ENCODE measurements around the gene ADGRG7.

Gene ADGRG7

GRCh38 chr3:100703865-100704264 is 94.5 kb downstream of the ADGRG7 start:
- Histone ChIP-seq H3K36me3 (ENCODE audit: control insufficient read depth in 1 of 2, insufficient read depth in 2 of 2, low read length in 2 of 2) (no peaks in the 10 kb centered on the region), H2AFZ (ENCODE audit: insufficient read depth, low read length, poor library complexity) (no peak overlapping the region), H4K8ac (ENCODE audit: low read depth, low read length) (no peak overlapping the region), H3K79me1 (ENCODE audit: low read length) (peaks cover 2% of the 10 kb centered on the region), H3K27me3 (ENCODE audit: insufficient read depth, low read length) (no peaks in the 10 kb centered on the region), H2BK5ac (ENCODE audit: low read depth, low read length, poor library complexity) (no peak overlapping the region), H2BK120ac (ENCODE audit: insufficient read depth, low read length, poor library complexity) (no peak overlapping the region), H3K9me3 (ENCODE audit: insufficient read depth, low read depth, low read length) (no peaks in the 10 kb centered on the region), H4K12ac (ENCODE audit: low read depth, low read length) (no peak overlapping the region), H3K23ac (ENCODE audit: low read length) (no peak overlapping the region), H3K79me2 (ENCODE audit: control insufficient read depth, insufficient read depth, low read length, poor library complexity) (no peaks in the 10 kb centered on the region), H2BK12ac (ENCODE audit: low read length) (no peak overlapping the region), H3K4me3 (ENCODE audit: low read depth, low read length) (no peak overlapping the region), H3K9ac (ENCODE audit: low read length) (no peak overlapping the region), H3K4me1 (ENCODE audit: control insufficient read depth in 1 of 2, insufficient read depth in 2 of 2, low read length in 2 of 2) (no peaks in the 10 kb centered on the region), H4K91ac (ENCODE audit: low read depth, low read length) (no peak overlapping the region), H3K27ac (ENCODE audit: low read depth, low read length) (no peak overlapping the region), H3K14ac (ENCODE audit: low read length) (no peak overlapping the region), H3K4ac (ENCODE audit: low read depth, low read length) (no peak overlapping the region), H3K4me2 (ENCODE audit: low read length) (no peak overlapping the region), H3K18ac (ENCODE audit: low read length) (no peak overlapping the region), H2AK5ac (ENCODE audit: low read length) (no peak overlapping the region)
- DNase-seq: no peak
- WGBS (ENCODE audit: extremely low coverage, insufficient coverage, insufficient read length): no CpG with 5 or more reads among the region's 4 CpGs

- Histone ChIP-seq H3K27ac (ENCODE audit: low read depth, low read length) (no peak overlapping the region), H3K27me3 (ENCODE audit: insufficient read depth, low read length) (no peaks in the 10 kb centered on the region), H4K91ac (ENCODE audit: low read depth, low read length) (no peak overlapping the region), H2AFZ (ENCODE audit: insufficient read depth, low read length, poor library complexity) (no peak overlapping the region), H2BK120ac (ENCODE audit: insufficient read depth, low read length, poor library complexity) (no peak overlapping the region), H3K23ac (ENCODE audit: low read length) (no peak overlapping the region), H3K4ac (ENCODE audit: low read depth, low read length) (no peak overlapping the region), H4K12ac (ENCODE audit: low read depth, low read length) (no peak overlapping the region), H3K4me1 (ENCODE audit: control insufficient read depth in 1 of 2, insufficient read depth in 2 of 2, low read length in 2 of 2) (peaks cover 0 to 3% of the 10 kb centered on the region in 2 experiments), H3K9me3 (ENCODE audit: insufficient read depth, low read depth, low read length) (no peaks in the 10 kb centered on the region), H3K14ac (ENCODE audit: low read length) (no peak overlapping the region), H3K36me3 (ENCODE audit: control insufficient read depth in 1 of 2, insufficient read depth in 2 of 2, low read length in 2 of 2) (peaks cover 0 to 3% of the 10 kb centered on the region in 2 experiments), H3K4me3 (ENCODE audit: low read depth, low read length) (no peak overlapping the region), H3K79me2 (ENCODE audit: control insufficient read depth, insufficient read depth, low read length, poor library complexity) (peaks cover 16% of the 10 kb centered on the region), H3K18ac (ENCODE audit: low read length) (no peak overlapping the region), H2BK5ac (ENCODE audit: low read depth, low read length, poor library complexity) (no peak overlapping the region), H3K4me2 (ENCODE audit: low read length) (no peak overlapping the region), H2BK12ac (ENCODE audit: low read length) (no peak overlapping the region), H3K9ac (ENCODE audit: low read length) (no peak overlapping the region), H4K8ac (ENCODE audit: low read depth, low read length) (no peak overlapping the region), H2AK5ac (ENCODE audit: low read length) (no peak overlapping the region), H3K79me1 (ENCODE audit: low read length) (peaks cover 9% of the 10 kb centered on the region)
- peak; percentile 42 to 82 for DNase-seq
- no CpG with 5 or more reads among the region's 3 CpGs for WGBS (ENCODE audit: extremely low coverage, insufficient coverage, insufficient read length)
Measured at GRCh38 chr3:100706365-100706764, 97.0 kb downstream of the ADGRG7 start.

- Histone ChIP-seq H3K79me2 (ENCODE audit: control insufficient read depth, insufficient read depth, low read length, poor library complexity) (peaks cover 16% of the 10 kb centered on the region), H2AK5ac (ENCODE audit: low read length) (peak overlapping the region; percentile 74), H4K91ac (ENCODE audit: low read depth, low read length) (no peak overlapping the region), H3K14ac (ENCODE audit: low read length) (no peak overlapping the region), H3K4ac (ENCODE audit: low read depth, low read length) (peak overlapping the region; percentile 28), H3K9me3 (ENCODE audit: insufficient read depth, low read depth, low read length) (no peaks in the 10 kb centered on the region), H3K36me3 (ENCODE audit: control insufficient read depth in 1 of 2, insufficient read depth in 2 of 2, low read length in 2 of 2) (peaks cover 0 to 3% of the 10 kb centered on the region in 2 experiments), H3K9ac (ENCODE audit: low read length) (no peak overlapping the region), H3K4me1 (ENCODE audit: control insufficient read depth in 1 of 2, insufficient read depth in 2 of 2, low read length in 2 of 2) (peaks cover 0 to 3% of the 10 kb centered on the region in 2 experiments), H4K12ac (ENCODE audit: low read depth, low read length) (peak overlapping the region; percentile 80), H2BK12ac (ENCODE audit: low read length) (peak overlapping the region; percentile 49), H2BK5ac (ENCODE audit: low read depth, low read length, poor library complexity) (no peak overlapping the region), H2AFZ (ENCODE audit: insufficient read depth, low read length, poor library complexity) (no peak overlapping the region), H2BK120ac (ENCODE audit: insufficient read depth, low read length, poor library complexity) (no peak overlapping the region), H3K27me3 (ENCODE audit: insufficient read depth, low read length) (no peaks in the 10 kb centered on the region), H3K79me1 (ENCODE audit: low read length) (peaks cover 9% of the 10 kb centered on the region), H3K27ac (ENCODE audit: low read depth, low read length) (peak overlapping the region; percentile 65), H4K8ac (ENCODE audit: low read depth, low read length) (peak overlapping the region; percentile 94), H3K4me2 (ENCODE audit: low read length) (peak overlapping the region; percentile 59), H3K18ac (ENCODE audit: low read length) (no peak overlapping the region), H3K23ac (ENCODE audit: low read length) (no peak overlapping the region), H3K4me3 (ENCODE audit: low read depth, low read length) (no peak overlapping the region)
- WGBS (ENCODE audit: extremely low coverage, insufficient coverage, insufficient read length): no CpG with 5 or more reads among the region's 3 CpGs
- DNase-seq: peak; percentile 46 to 65
Measured at GRCh38 chr3:100708644-100708988, 99.2 kb downstream of the ADGRG7 start.

- H3K79me2 ChIP-seq (ENCODE audit: control insufficient read depth, insufficient read depth, low read length, poor library complexity): peaks cover 16% of the 10 kb centered on the region
- H3K9ac ChIP-seq (ENCODE audit: low read length): peak within 1 kb of the TSS; percentile 99
- peak within 1 kb of the TSS; percentile 98 for H3K4me2 ChIP-seq (ENCODE audit: low read length)
- H4K8ac ChIP-seq (ENCODE audit: low read depth, low read length): peak within 1 kb of the TSS; percentile 99
- no peaks in the 10 kb centered on the region for H3K9me3 ChIP-seq (ENCODE audit: insufficient read depth, low read depth, low read length)
- H3K36me3 ChIP-seq (ENCODE audit: control insufficient read depth in 1 of 2, insufficient read depth in 2 of 2, low read length in 2 of 2): peaks cover 4 to 8% of the 10 kb centered on the region in 2 experiments
- peak within 1 kb of the TSS; percentile 74 for H2AK5ac ChIP-seq (ENCODE audit: low read length)
- no peaks in the 10 kb centered on the region for H3K27me3 ChIP-seq (ENCODE audit: insufficient read depth, low read length)
- H2BK5ac ChIP-seq (ENCODE audit: low read depth, low read length, poor library complexity): peak within 1 kb of the TSS; percentile 94
- peaks cover 0 to 3% of the 10 kb centered on the region in 2 experiments for H3K4me1 ChIP-seq (ENCODE audit: control insufficient read depth in 1 of 2, insufficient read depth in 2 of 2, low read length in 2 of 2)
- H3K4ac ChIP-seq (ENCODE audit: low read depth, low read length): peak within 1 kb of the TSS; percentile 44
- WGBS (ENCODE audit: extremely low coverage, insufficient coverage, insufficient read length): no CpG with 5 or more reads among the region's 76 CpGs
- H2BK120ac ChIP-seq (ENCODE audit: insufficient read depth, low read length, poor library complexity): peak within 1 kb of the TSS; percentile 84
- H2AFZ ChIP-seq (ENCODE audit: insufficient read depth, low read length, poor library complexity): peak within 1 kb of the TSS; percentile 88
- peaks cover 9% of the 10 kb centered on the region for H3K79me1 ChIP-seq (ENCODE audit: low read length)
- no peak within 1 kb of the TSS for H3K23ac ChIP-seq (ENCODE audit: low read length)
- peak within 1 kb of the TSS; percentile 98 for H4K91ac ChIP-seq (ENCODE audit: low read depth, low read length)
- H3K18ac ChIP-seq (ENCODE audit: low read length): peak within 1 kb of the TSS; percentile 96
- peak within 1 kb of the TSS; percentile 49 for H2BK12ac ChIP-seq (ENCODE audit: low read length)
- H3K14ac ChIP-seq (ENCODE audit: low read length): peak within 1 kb of the TSS; percentile 68
- peak; percentile 100 for DNase-seq
- H3K4me3 ChIP-seq (ENCODE audit: low read depth, low read length): peak within 1 kb of the TSS; percentile 94
- H3K27ac ChIP-seq (ENCODE audit: low read depth, low read length): peak within 1 kb of the TSS; percentile 100
- H4K12ac ChIP-seq (ENCODE audit: low read depth, low read length): peak within 1 kb of the TSS; percentile 94
Measured at GRCh38 chr3:100708989-100709841, 99.8 kb downstream of the ADGRG7 start, which contains the start of gene TFG. TSS of gene TFG (plus strand) at chr3:100709494. CDS start at chr3:100713686, 4,192 bp downstream.
